ENCODE measurements around the gene FBXL5. TPM values are rescaled to one million over a fixed set of nuclear protein-coding genes. Genes with fewer than 3 reads are reported as not detected.

FBXL5 gene
- total and polyA plus RNA-seq, 2 donors from 2014 or later = 95.3 to 98.4 TPM

GRCh38 chr4:15690020-15690809, 35.1 kb upstream of the FBXL5 start:
- no peaks in the 10 kb centered on the region for H3K9me3 ChIP-seq (ENCODE audit: control insufficient read depth in 2 of 3, insufficient read depth in 1 of 3, low read length in 3 of 3)
- H3K27me3 ChIP-seq (ENCODE audit: control insufficient read depth, insufficient read depth, low read length) = no peaks in the 10 kb centered on the region
- no peaks in the 10 kb centered on the region for H3K4me1 ChIP-seq (ENCODE audit: control insufficient read depth in 2 of 3, insufficient read depth in 2 of 3, low read depth in 1 of 3, low read length in 3 of 3)
- intact Hi-C loops (cut with DNase I) = no loop called here
- FAIRE-seq (no peak), DNase-seq (no peak)
- no peak for TF ChIP-seq CTCF (IDR thresholded peaks at IDR 0.05; ENCODE audit: borderline replicate concordance, extremely low read depth, insufficient read depth)
- H3K9ac ChIP-seq (ENCODE audit: low read length in 3 of 3) = no peak overlapping the region
- H3K4me3 ChIP-seq (ENCODE audit: low read length in 3 of 3) = no peak overlapping the region
- H3K36me3 ChIP-seq (ENCODE audit: control insufficient read depth in 2 of 3, insufficient read depth in 3 of 3, low read length in 3 of 3) = peaks cover 0 to 11% (median 0%) of the 10 kb centered on the region in 3 donors
- H3K27ac ChIP-seq (ENCODE audit: low read depth in 2 of 2, low read length in 2 of 2) = no peak overlapping the region

- no peak for DNase-seq
- H3K27ac ChIP-seq (ENCODE audit: low read depth in 2 of 2, low read length in 2 of 2) = no peak overlapping the region
- FAIRE-seq = no peak
- H3K4me1 ChIP-seq (ENCODE audit: control insufficient read depth in 2 of 3, insufficient read depth in 2 of 3, low read depth in 1 of 3, low read length in 3 of 3) = peaks cover 0 to 2% (median 0%) of the 10 kb centered on the region in 3 donors
- no peaks in the 10 kb centered on the region for H3K27me3 ChIP-seq (ENCODE audit: control insufficient read depth, insufficient read depth, low read length)
- no peak overlapping the region for H3K4me3 ChIP-seq (ENCODE audit: low read length in 3 of 3)
- H3K36me3 ChIP-seq (ENCODE audit: control insufficient read depth in 2 of 3, insufficient read depth in 3 of 3, low read length in 3 of 3) = peaks cover 0 to 11% (median 3%) of the 10 kb centered on the region in 3 donors
- no peak for TF ChIP-seq CTCF (IDR thresholded peaks at IDR 0.05; ENCODE audit: borderline replicate concordance, extremely low read depth, insufficient read depth)
- H3K9ac ChIP-seq (ENCODE audit: low read length in 3 of 3) = no peak overlapping the region
- intact Hi-C loops (cut with DNase I) = no loop called here
- no peaks in the 10 kb centered on the region for H3K9me3 ChIP-seq (ENCODE audit: control insufficient read depth in 2 of 3, insufficient read depth in 1 of 3, low read length in 3 of 3)
Observed at GRCh38 chr4:15689540-15689939, 34.4 kb upstream of the FBXL5 start.

GRCh38 chr4:15688051-15688450, 32.9 kb upstream of the FBXL5 start:
- Histone ChIP-seq H3K36me3 (ENCODE audit: control insufficient read depth in 2 of 3, insufficient read depth in 3 of 3, low read length in 3 of 3) (peaks cover 0 to 11% (median 3%) of the 10 kb centered on the region in 3 donors), H3K9me3 (ENCODE audit: control insufficient read depth in 2 of 3, insufficient read depth in 1 of 3, low read length in 3 of 3) (no peaks in the 10 kb centered on the region), H3K4me1 (ENCODE audit: control insufficient read depth in 2 of 3, insufficient read depth in 2 of 3, low read depth in 1 of 3, low read length in 3 of 3) (peaks cover 0 to 7% (median 2%) of the 10 kb centered on the region in 3 donors), H3K9ac (ENCODE audit: low read length in 3 of 3) (no peak overlapping the region), H3K27me3 (ENCODE audit: control insufficient read depth, insufficient read depth, low read length) (no peaks in the 10 kb centered on the region), H3K4me3 (ENCODE audit: low read length in 3 of 3) (no peak overlapping the region), H3K27ac (ENCODE audit: low read depth in 2 of 2, low read length in 2 of 2) (no peak overlapping the region)
- no peak for TF ChIP-seq CTCF (IDR thresholded peaks at IDR 0.05; ENCODE audit: borderline replicate concordance, extremely low read depth, insufficient read depth)
- intact Hi-C loops (cut with DNase I) = no loop called here
- DNase-seq = no peak
- FAIRE-seq = no peak
